Measurements from ENCODE around the gene DPY19L1.
"Not testable (repeated sequence)": the region's sequence is repeated elsewhere in the genome, so short reads cannot be mapped to it uniquely, and the experiment has no call there.

DPY19L1 gene

DNA sequence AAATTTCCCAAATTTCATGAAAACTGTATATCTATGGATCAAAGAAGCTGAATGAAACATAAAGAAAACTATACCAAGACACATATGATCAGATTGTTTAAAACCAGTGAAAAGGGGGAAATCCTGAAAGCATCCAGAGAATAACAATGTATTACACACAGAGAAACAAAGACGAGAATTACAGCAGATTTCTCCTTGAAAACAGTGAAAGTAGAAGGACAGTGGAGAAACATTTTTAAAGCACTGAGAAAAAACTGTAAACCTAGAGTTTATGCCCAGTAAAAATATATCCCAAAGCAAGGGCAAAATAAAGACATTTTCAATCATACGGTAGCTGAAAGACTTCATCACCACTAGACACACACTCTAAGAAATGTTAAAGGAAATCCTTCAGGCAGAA, 121.0 kb downstream of the DPY19L1 start:
- no peak overlapping the region for H3K27ac ChIP-seq
- H3K27me3 ChIP-seq, result no peaks in the 10 kb centered on the region
- H3K4me1 ChIP-seq (ENCODE audit: control insufficient read depth in 1 of 2, insufficient read depth in 1 of 2, low read depth in 1 of 2, low read length in 1 of 2), result no peaks in the 10 kb centered on the region
- no peaks in the 10 kb centered on the region for H3K9me3 ChIP-seq
- no peaks in the 10 kb centered on the region for H3K36me3 ChIP-seq
- no peak overlapping the region for H3K4me3 ChIP-seq (ENCODE audit: low read depth in 1 of 2, low read length in 1 of 2)
- TF ChIP-seq CTCF (IDR thresholded peaks at IDR 0.05), result no peak

DNA sequence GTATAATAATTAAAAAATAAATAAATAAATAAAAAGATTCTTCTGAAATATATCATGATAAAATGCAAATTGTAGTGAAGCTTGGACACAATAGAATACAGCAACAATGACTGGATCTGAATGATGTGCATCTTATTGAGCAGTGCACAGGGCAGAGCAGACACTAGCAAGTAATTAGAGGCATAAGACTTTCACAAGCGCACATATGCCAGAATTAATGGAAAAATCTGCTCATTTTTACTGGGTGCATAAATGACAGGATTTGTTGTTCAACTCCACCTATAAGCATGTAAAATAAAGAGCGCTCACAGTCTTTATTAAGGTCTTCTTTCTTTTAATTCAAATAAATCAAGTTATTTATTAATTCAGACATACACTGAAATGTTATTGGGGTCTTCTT, 125.0 kb downstream of the DPY19L1 start:
- Histone ChIP-seq H3K36me3 (no peaks in the 10 kb centered on the region), H3K4me3 (ENCODE audit: low read depth in 1 of 2, low read length in 1 of 2) (no peak overlapping the region), H3K9me3 (no peaks in the 10 kb centered on the region), H3K4me1 (ENCODE audit: control insufficient read depth in 1 of 2, insufficient read depth in 1 of 2, low read depth in 1 of 2, low read length in 1 of 2) (no peaks in the 10 kb centered on the region), H3K27me3 (no peaks in the 10 kb centered on the region), H3K27ac (no peak overlapping the region)
- no peak for TF ChIP-seq CTCF (IDR thresholded peaks at IDR 0.05)

DNA sequence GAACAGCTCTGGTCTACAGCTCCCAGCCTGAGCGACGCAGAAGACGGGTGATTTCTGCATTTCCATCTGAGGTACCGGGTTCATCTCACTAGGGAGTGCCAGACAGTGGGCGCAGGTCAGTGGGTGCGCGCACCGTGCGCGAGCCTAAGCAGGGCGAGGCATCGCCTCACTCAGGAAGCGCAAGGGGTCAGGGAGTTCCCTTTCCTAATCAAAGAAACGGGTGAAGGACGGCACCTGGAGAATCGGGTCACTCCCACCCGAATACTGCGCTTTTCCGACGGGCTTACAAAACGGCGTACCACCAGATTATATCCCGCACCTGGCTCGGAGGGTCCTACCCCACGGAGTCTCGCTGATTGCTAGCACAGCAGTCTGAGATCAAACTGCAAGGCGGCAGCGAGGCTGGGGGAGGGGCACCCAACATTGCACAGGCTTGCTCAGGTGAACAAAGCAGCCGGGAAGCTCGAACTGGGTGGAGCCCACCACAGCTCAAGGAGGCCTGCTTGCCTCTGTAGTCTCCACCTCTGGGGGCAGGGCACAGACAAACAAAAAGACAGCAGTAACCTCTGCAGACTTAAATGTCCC, 130.9 kb downstream of the DPY19L1 start:
- not testable (repeated sequence) for H3K27ac ChIP-seq; H3K9me3 ChIP-seq; H3K36me3 ChIP-seq; H3K4me3 ChIP-seq (ENCODE audit: low read depth in 1 of 2, low read length in 1 of 2); H3K4me1 ChIP-seq (ENCODE audit: control insufficient read depth in 1 of 2, insufficient read depth in 1 of 2, low read depth in 1 of 2, low read length in 1 of 2)
- peaks cover 15% of the 10 kb centered on the region for H3K27me3 ChIP-seq

GRCh38 chr7:34904987-34905386, 132.3 kb downstream of the DPY19L1 start:
- H3K9me3 ChIP-seq, result no peaks in the 10 kb centered on the region
- H3K27me3 ChIP-seq, result peaks cover 15% of the 10 kb centered on the region
- no peaks in the 10 kb centered on the region for H3K36me3 ChIP-seq
- no peaks in the 10 kb centered on the region for H3K4me1 ChIP-seq (ENCODE audit: control insufficient read depth in 1 of 2, insufficient read depth in 1 of 2, low read depth in 1 of 2, low read length in 1 of 2)
- no peak overlapping the region for H3K27ac ChIP-seq
- no peak for TF ChIP-seq CTCF (IDR thresholded peaks at IDR 0.05)
- H3K4me3 ChIP-seq (ENCODE audit: low read depth in 1 of 2, low read length in 1 of 2), result no peak overlapping the region

DNA sequence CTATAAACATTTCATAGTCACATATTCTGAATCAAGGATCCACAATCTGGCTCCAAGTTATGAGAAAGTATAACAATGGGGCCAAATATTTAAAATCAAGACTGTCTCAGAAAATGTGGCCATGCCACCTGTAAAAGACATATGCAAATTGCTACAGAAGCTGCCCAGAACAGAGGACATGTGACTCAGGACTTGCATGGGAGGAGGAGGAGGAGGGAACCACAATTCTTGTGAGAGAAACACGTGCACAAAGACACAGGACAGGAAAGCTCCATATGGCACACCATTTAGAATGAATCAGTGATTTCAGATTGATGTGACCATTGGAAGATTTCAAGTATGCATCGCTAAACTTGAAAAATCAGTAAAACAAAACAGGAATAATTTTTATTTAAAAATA, 133.4 kb downstream of the DPY19L1 start:
- not testable (repeated sequence) for H3K4me1 ChIP-seq (ENCODE audit: control insufficient read depth in 1 of 2, insufficient read depth in 1 of 2, low read depth in 1 of 2, low read length in 1 of 2)

DNA sequence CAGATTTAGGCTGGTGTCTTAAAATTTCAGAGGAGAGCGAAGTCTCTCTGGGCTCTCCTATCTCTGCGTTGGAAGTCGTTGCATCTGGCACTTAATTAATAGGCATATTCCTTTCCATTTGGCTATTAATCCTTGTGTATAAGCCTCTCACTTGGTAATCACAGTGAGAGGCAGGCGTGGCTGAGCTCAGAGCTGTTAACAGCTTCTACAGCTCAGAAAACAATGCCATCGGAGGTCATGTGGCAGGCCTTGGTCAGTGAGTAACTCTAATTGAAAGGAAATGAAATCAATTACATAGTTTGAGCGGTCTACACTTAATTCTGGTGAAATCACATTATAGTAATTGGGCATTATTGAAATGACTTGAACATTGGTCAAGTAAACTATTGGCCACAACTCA, 135.1 kb downstream of the DPY19L1 start:
- TF ChIP-seq CTCF (IDR thresholded peaks at IDR 0.05), result no peak
- Histone ChIP-seq H3K4me3 (ENCODE audit: low read depth in 1 of 2, low read length in 1 of 2) (no peak overlapping the region), H3K27me3 (peaks cover 15% of the 10 kb centered on the region), H3K27ac (no peak overlapping the region), H3K9me3 (no peaks in the 10 kb centered on the region), H3K36me3 (no peaks in the 10 kb centered on the region), H3K4me1 (ENCODE audit: control insufficient read depth in 1 of 2, insufficient read depth in 1 of 2, low read depth in 1 of 2, low read length in 1 of 2) (no peaks in the 10 kb centered on the region)

More for the DNA sequence above, 133.4 kb downstream of the DPY19L1 start:
- peaks cover 15% of the 10 kb centered on the region for H3K27me3 ChIP-seq
- H3K36me3 ChIP-seq; H3K4me3 ChIP-seq (ENCODE audit: low read depth in 1 of 2, low read length in 1 of 2); H3K9me3 ChIP-seq; H3K27ac ChIP-seq: not testable (repeated sequence)
